CD14-positive monocyte (primary cell): ENCODE data around the gene SYT7. TPM values are rescaled to one million over a fixed set of nuclear protein-coding genes. Genes with fewer than 3 reads are reported as not detected.
A peak's percentile ranks its signal among the peaks of the same experiment; 100 is the strongest.

Experiments
- DNase-seq, 3 donors: peaks; one replicate each; pipeline ENCODE4 v3.0.0-alpha.2; 2011 to 2022
- H2AFZ ChIP-seq: 2 replicates; pipeline ENCODE4 v1.6.0; 2012; ENCODE audit warnings: mild to moderate bottlenecking, low read depth, low read length, inconsistent platforms; ENCODE audit not compliant: insufficient read depth, poor library complexity, severe bottlenecking
- H3K27ac ChIP-seq, 2 donors: 1 replicate in 1 of 2; 2 replicates in 1 of 2; pipeline ENCODE4 v1.5.1; 2012 to 2013; ENCODE audit warnings: low read length in 2 of 2, control low read depth in 1 of 2, inconsistent platforms in 1 of 2, low read depth in 1 of 2, mild to moderate bottlenecking in 1 of 2
- H3K27me3 ChIP-seq, 2 donors: one replicate each; pipeline versions ENCODE4 v1.6.0 to v1.6.1; 2011 to 2013; ENCODE audit warnings: low read length in 2 of 2; ENCODE audit not compliant: control insufficient read depth in 2 of 2, insufficient read depth in 2 of 2
- H3K36me3 ChIP-seq, 2 donors: replicated peaks in 1 of 2; 1 replicate in 1 of 2; 2 replicates in 1 of 2; pipeline versions ENCODE4 v1.5.1 to v1.6.1; 2012 to 2013; ENCODE audit warnings: low read length in 2 of 2, control low read depth in 1 of 2, inconsistent platforms in 1 of 2, mild to moderate bottlenecking in 1 of 2; ENCODE audit not compliant: insufficient read depth in 2 of 2, control insufficient read depth in 1 of 2
- H3K4me1 ChIP-seq, 2 donors: 1 replicate in 1 of 2; 2 replicates in 1 of 2; pipeline versions ENCODE4 v1.5.1 to v1.6.1; 2012 to 2013; ENCODE audit warnings: low read length in 2 of 2, control low read depth in 1 of 2, inconsistent platforms in 1 of 2, mild to moderate bottlenecking in 1 of 2, moderate library complexity in 1 of 2; ENCODE audit not compliant: insufficient read depth in 2 of 2, control insufficient read depth in 1 of 2
- H3K4me2 ChIP-seq: replicated peaks from 2 replicates; pipeline ENCODE3; 2012; ENCODE audit warnings: low read length, moderate library complexity, mild to moderate bottlenecking; ENCODE audit not compliant: poor library complexity, severe bottlenecking; ENCODE audit errors: extremely low read depth
- H3K4me3 ChIP-seq, 3 experiments: fragments of 200-600 bp in 1 of 3; sonication (generic) in 1 of 3; replicated peaks in 1 of 3; 1 replicate in 2 of 3; 2 replicates in 1 of 3; pipeline ENCODE4 v1.5.1; 2011 to 2013; ENCODE audit warnings: low read length in 3 of 3, mild to moderate bottlenecking in 3 of 3, control low read depth in 2 of 3, low read depth in 2 of 3, inconsistent platforms in 1 of 3, moderate library complexity in 1 of 3
- H3K79me2 ChIP-seq: 2 replicates; pipeline ENCODE4 v1.6.0; 2012; ENCODE audit warnings: mild to moderate bottlenecking, control low read depth, inconsistent platforms, low read length, moderate library complexity; ENCODE audit not compliant: insufficient read depth
- H3K9ac ChIP-seq: 2 replicates; pipeline ENCODE4 v1.6.0; 2017; ENCODE audit warnings: low read length, mild to moderate bottlenecking; ENCODE audit not compliant: insufficient read depth, poor library complexity, severe bottlenecking
- H3K9me3 ChIP-seq, 2 donors: replicated peaks in 1 of 2; 1 replicate in 1 of 2; 2 replicates in 1 of 2; pipeline versions ENCODE4 v1.5.1 to v1.6.1; 2012 to 2013; ENCODE audit warnings: low read length in 2 of 2, control low read depth in 1 of 2; ENCODE audit not compliant: control insufficient read depth in 1 of 2, insufficient read depth in 1 of 2
- H4K20me1 ChIP-seq: 2 replicates; pipeline ENCODE4 v1.6.0; 2012; ENCODE audit warnings: mild to moderate bottlenecking, low read length, control low read depth, moderate library complexity; ENCODE audit not compliant: insufficient read depth
- H3K27ac Mint-ChIP-seq, 7 donors: one replicate each; pipeline ENCODE4 v1.8.0; 2020; ENCODE audit warnings: mild to moderate bottlenecking in 7 of 7, mixed read lengths in 7 of 7, moderate library complexity in 6 of 7, inconsistent platforms in 2 of 7
- H3K27me3 Mint-ChIP-seq, 3 donors: one replicate each; pipeline ENCODE4 v1.8.0; 2021 to 2022; ENCODE audit warnings: low read depth in 3 of 3, mild to moderate bottlenecking in 3 of 3, mixed read lengths in 3 of 3, moderate library complexity in 3 of 3, inconsistent platforms in 1 of 3
- H3K36me3 Mint-ChIP-seq, 2 donors: one replicate each; pipeline ENCODE4 v1.8.0; 2020; ENCODE audit warnings: mixed read lengths in 2 of 2, inconsistent platforms in 1 of 2, mild to moderate bottlenecking in 1 of 2
- H3K4me1 Mint-ChIP-seq: one replicate; pipeline ENCODE4 v1.8.0; 2020; ENCODE audit warnings: mild to moderate bottlenecking, mixed read lengths
- H3K4me3 Mint-ChIP-seq, 2 donors: one replicate each; pipeline ENCODE4 v1.8.0; 2020; ENCODE audit warnings: mild to moderate bottlenecking in 2 of 2, mixed read lengths in 2 of 2, moderate library complexity in 1 of 2
- H3K9me3 Mint-ChIP-seq, 7 donors: one replicate each; pipeline ENCODE4 v1.8.0; 2020 to 2022; ENCODE audit warnings: mixed read lengths in 7 of 7, mild to moderate bottlenecking in 6 of 7, moderate library complexity in 6 of 7, inconsistent platforms in 2 of 7
- CTCF ChIP-seq: fragments of 200-600 bp; IDR thresholded peaks from one replicate; pipeline ENCODE4 v1.8.0; 2022; ENCODE audit warnings: antibody characterized with exemption, mild to moderate bottlenecking
- WGBS: methylation state at CpG from one replicate; pipeline ENCODE4 v1.1.5; 2013; ENCODE audit warnings: missing lambda C conversion rate; ENCODE audit not compliant: insufficient coverage; 5-methylcytosine and 5-hydroxymethylcytosine counted together
- intact Hi-C, 2 donors: fragments of 100-400 bp; cut with micrococcal nuclease; formaldehyde crosslinking; loops; one replicate each; pipeline versions ENCODE4 v1.15.0 to v1.15.1; 2023
- polyA plus RNA-seq, 3 donors: library from polyadenylated mRNA; depleted of rRNA in 1 of 3; unstranded in 2 of 3; stranded (reverse) in 1 of 3; fragments of 300-500 nt in 2 of 3; fragments of >200 nt in 1 of 3; fragmentation: Illumina TruSeq in 2 of 3; gene quantifications; 1 replicate in 2 of 3; 2 replicates in 1 of 3; pipeline ENCODE4 v1.2.3, GENCODE V29; 2012 to 2021

Gene SYT7
- polyA plus RNA-seq, 3 donors: not detected

- H3K27me3 ChIP-seq: peaks cover 0 to 8% of the 10 kb centered on the region in 2 donors
- no peak overlapping the region for H3K4me3 ChIP-seq
- no peaks in the 10 kb centered on the region for H3K4me1 ChIP-seq
- H4K20me1 ChIP-seq: no peaks in the 10 kb centered on the region
- Mint-ChIP-seq H3K27ac (no peak overlapping the region), H3K27me3 (peaks cover 6 to 17% (median 12%) of the 10 kb centered on the region in 3 donors), H3K36me3 (no peaks in the 10 kb centered on the region), H3K9me3 (peaks cover 0 to 2% (median 0%) of the 10 kb centered on the region in 7 donors), H3K4me1 (peaks cover 3% of the 10 kb centered on the region), H3K4me3 (no peak overlapping the region)
- no peak overlapping the region for H3K27ac ChIP-seq
- no peaks in the 10 kb centered on the region for H3K36me3 ChIP-seq
- no peaks in the 10 kb centered on the region for H3K9me3 ChIP-seq
- WGBS: 95% methylated on average over 14 of the region's 18 CpGs
- no peak overlapping the region for H3K9ac ChIP-seq
- no peak overlapping the region for H2AFZ ChIP-seq
- no peak for DNase-seq
- H3K4me2 ChIP-seq: no peak overlapping the region
- H3K79me2 ChIP-seq: no peaks in the 10 kb centered on the region
- intact Hi-C loops: no loop called here
- no peak for TF ChIP-seq CTCF
These were observed 48.4 kb upstream of the SYT7 start for GRCh38 chr11:61629082-61629833.

GRCh38 chr11:61628662-61628970, 47.7 kb upstream of the SYT7 start:
- no peaks in the 10 kb centered on the region for H3K36me3 ChIP-seq
- H4K20me1 ChIP-seq: no peaks in the 10 kb centered on the region
- H3K9me3 Mint-ChIP-seq: peaks cover 0 to 2% (median 0%) of the 10 kb centered on the region in 7 donors
- no peaks in the 10 kb centered on the region for H3K36me3 Mint-ChIP-seq
- peaks cover 0 to 8% of the 10 kb centered on the region in 2 donors for H3K27me3 ChIP-seq
- no peaks in the 10 kb centered on the region for H3K9me3 ChIP-seq
- no peak for TF ChIP-seq CTCF
- intact Hi-C loops: no loop called here
- no peak overlapping the region for H2AFZ ChIP-seq
- peak overlapping the region in 1 of 7 donors; percentile 33 for H3K27ac Mint-ChIP-seq
- H3K27ac ChIP-seq: no peak overlapping the region
- no peak overlapping the region for H3K4me3 ChIP-seq
- H3K27me3 Mint-ChIP-seq: peaks cover 4 to 17% (median 12%) of the 10 kb centered on the region in 3 donors
- WGBS: 93% methylated on average over 5 of the region's 5 CpGs
- H3K4me1 Mint-ChIP-seq: peaks cover 3% of the 10 kb centered on the region
- no peak for DNase-seq
- H3K4me2 ChIP-seq: no peak overlapping the region
- no peak overlapping the region for H3K9ac ChIP-seq
- H3K4me3 Mint-ChIP-seq: no peak overlapping the region
- H3K4me1 ChIP-seq: no peaks in the 10 kb centered on the region
- H3K79me2 ChIP-seq: no peaks in the 10 kb centered on the region
